NOMO-1 (cell line): ENCODE data around the gene CFAP65.

ENCODE experiments used
- DNase-seq, 2 experiments: peaks; one replicate each; lab custom pipeline; 2025; ENCODE audit not compliant: unreplicated experiment in 2 of 2; lab: John Stamatoyannopoulos, UW

CFAP65 gene

DNA sequence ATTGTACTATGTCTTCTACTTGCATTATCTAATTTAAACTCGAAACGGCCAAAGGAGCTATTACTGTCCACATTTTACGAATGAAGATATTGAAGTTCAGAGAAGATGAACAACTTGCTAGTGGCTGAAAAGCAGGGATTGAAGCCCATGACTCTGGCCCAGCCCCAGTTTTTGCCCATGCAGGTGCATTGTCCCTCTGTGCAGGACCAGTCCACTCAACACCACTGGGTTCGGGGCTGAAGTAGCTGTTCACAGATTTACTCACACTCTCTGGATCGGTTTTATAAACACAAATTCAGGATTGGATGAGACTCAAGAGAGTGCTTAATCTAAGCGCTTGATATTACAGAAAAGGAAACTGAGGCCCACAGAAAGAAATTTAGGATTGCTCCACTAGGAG, 20.8 kb upstream of the CFAP65 start:
- no peak for DNase-seq

GRCh38 chr2:219060821-219061791, 19.8 kb upstream of the CFAP65 start, which contains the start of gene IHH:
IHH (minus strand) TSS chr2:219060921; CDS start chr2:219060467, 454 bp downstream.
- peak; percentile 25 to 31 for DNase-seq

GRCh38 chr2:219059725-219060682, 18.7 kb upstream of the CFAP65 start:
- no peak for DNase-seq

DNA sequence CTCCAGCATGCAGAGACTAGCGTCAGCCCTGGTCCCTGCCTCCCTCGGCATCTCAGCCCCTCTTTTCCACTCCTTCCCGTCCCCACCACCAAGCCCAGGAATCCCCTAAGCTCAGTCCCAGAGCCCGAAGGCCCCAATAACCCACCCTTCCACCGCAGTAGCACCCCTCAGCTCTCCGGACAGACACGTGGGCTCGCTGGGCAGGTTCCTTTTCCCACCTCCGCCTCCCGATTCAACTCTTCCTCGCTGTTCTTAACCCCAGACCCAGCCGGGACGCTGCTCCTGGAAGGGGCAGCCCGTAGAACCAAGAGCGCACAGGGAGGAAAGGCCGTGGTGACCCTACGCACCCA, 18.0 kb upstream of the CFAP65 start:
- no peak for DNase-seq

DNA sequence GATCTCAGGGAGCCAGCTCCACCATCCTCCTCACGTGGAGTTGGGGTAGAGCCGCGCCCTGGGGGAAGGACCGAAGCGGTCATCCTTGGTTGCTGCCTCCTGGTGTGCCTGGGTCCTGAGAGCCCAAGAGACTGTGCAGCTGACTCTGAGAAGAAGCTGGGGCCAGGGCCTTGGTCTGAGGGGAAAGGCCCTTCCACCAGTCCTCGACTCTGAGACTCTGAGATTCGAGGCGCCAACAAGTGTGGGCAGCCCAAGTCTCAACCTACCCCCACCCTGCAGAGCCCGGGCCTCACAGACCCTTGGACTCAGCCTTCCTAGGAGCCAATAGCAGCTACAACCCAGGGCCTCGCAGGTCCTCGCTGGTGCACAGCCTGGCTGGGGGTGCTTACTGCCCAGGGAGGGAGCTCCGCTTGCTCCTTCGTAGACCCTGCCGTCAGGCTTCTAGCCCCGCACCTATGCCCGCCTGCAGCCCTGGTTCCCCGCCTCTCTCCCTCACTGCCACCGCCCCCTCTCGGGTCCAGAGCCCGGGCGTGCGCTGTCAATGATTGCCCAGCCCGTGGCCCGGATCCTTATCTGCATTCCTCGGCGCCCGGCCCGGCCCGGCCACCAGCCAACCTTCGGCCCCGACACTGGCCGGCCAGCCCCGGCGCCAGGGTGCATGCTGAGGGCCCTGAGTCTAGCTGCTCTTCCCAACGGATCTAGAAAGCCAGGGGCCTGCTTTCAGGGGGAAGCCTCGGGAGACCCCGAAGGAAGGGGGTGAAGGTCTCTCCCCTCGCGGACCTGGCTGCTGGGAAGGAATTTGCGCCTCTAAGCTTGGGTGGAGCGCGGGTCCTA, 17.4 kb upstream of the CFAP65 start:
- DNase-seq: no peak

DNA sequence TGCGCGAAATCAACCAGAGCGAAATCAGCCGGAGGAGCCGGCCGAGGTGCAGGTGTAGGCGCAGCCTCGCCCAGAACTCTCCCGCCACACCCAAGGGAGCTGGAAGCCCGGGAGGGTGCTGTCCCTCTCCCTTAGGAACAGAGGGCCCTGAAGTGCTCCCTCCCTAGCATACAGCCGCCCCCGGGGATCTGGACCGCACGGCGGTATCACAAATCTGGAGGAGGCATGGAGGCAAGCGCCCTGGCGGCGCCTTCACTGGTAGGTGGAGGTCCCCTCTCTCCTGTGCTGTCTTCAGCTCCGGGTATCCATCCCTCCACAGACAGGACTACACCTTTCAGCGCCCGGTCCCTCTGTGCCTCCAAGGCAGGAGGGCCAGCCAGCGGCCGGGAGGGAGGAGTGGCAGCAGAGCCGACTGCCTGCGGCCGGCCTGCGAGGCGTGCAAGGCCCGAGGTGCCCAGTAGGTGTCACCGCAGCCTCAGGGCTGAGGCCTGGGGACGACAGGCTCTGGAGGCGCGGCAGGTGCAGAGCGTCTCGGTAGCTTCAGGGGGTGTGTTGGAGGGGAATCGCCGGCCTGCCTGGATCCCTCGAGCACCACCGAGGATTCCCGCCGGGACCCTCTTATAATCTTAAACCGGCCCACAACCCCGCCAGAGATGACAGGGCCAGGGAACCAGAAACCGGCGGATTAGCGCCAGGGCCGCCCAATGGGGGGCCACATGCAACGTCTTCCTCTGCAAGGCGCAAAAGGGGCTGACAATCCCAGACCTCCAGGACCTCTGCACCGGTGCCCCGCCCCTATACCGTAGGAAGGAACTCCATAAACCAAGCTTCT, 16.6 kb upstream of the CFAP65 start:
- DNase-seq: peak; percentile 36 to 75

DNA sequence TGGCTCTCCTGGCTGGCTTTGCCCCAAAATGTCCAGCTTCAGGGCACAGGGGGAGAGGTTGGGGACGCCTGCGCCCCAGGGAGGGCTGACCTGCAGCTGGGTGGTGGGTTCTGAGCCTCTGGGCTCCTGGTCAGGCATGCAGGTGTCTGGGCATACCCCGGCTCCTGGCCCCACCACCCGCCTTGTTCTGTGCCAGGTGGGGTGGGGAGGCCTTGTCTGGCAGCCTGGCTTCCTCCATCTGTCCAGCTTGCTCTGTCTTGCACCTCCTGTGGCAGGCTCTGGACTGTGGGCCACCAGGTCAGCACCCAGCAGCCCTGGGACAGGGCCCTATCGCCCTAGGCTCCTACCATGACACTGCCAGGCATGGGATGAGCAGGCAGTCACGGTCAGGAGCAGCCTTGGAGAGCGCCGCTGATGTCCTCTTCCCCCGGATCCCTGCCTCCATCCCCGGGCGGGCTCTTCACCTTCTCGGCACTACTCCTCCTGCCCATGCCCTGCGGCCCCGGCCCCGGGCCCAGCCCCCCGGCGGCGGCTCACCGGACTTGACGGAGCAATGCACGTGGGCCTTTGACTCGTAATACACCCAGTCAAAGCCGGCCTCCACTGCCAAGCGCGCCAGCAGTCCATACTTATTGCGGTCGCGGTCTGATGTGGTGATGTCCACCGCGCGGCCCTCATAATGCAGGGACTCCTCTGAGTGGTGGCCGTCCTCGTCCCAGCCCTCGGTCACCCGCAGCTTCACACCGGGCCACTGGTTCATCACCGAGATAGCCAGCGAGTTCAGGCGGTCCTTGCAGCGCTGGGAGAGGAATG, 15.8 kb upstream of the CFAP65 start:
- DNase-seq: no peak

DNA sequence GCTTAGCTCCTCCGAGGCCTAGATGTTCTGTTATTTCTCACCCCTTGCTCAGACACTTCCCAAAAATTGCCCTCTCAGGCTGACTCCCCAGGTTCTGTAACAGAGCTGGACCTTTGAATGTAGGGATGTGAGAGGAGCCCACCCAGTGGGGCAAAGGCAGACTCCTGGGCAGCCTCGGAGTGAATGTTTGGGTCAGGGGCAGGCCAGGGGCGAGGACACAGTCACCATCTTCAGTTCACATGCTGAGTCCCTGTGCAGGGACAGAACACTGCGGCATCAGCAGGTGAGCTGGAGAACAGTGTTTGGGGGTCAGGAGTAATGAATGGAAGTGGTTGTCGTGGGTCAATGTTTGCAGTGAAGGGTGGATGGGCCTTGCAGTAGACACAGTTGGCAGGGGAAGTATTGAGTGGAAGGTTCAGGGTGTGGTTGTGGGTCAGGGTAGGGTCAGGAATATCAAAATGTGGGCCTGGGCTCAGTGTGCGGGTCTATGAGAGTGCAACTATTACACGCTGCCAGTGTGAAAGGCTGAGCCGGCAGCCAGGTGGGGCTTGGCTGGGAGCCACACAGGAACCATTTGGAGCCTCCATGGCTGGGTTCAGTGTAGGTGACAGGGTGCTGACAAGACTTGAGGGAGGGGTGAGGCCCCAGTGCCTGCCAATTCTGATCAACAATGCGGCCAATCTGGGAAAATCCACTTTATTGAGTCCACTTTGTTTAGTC, 15.0 kb upstream of the CFAP65 start:
- no peak for DNase-seq

DNA sequence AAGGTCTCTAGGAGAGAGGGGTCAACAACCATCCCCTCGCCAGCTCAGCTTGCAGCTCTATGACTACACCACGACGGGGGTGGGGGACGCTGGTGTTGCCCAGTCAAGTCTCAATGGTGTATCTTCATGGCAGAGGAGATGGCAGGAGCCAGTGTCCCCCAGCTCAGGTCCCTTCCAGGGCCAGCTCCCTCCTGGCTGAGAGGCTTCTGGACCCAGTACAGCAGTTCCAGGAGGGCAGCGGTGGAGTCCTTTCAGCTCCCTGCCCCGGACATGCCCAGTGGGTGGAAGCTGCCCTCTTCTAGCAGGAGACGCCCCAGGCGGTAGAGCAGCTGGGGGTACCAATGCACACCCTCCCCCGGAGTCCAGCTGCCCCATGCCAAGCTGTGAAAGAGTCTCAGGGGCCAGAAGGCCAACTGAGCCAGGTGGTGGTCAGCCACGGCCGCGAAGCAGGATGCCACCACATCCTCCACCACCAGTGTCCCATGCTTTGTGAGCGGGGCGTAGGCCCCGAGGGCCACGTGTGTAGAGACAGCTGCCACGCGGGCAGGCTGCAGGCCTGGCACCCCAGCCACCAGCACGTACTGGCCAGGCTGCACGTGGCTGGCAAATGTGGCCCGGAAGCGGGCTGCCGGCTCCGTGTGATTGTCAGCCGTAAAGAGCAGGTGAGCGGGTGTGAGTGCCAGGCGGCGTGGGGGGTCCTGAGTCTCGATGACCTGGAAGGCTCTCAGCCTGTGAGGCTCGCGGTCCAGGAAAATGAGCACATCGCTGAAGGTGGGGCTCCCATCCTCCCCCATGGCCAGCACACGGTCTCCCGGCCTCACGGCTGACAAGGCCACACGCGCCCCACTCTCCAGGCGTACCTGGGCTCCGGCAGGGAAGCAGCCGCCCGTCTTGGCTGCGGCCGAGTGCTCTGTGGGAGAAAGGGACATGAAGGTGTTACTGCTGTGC, 13.9 kb upstream of the CFAP65 start:
- DNase-seq: no peak

DNA sequence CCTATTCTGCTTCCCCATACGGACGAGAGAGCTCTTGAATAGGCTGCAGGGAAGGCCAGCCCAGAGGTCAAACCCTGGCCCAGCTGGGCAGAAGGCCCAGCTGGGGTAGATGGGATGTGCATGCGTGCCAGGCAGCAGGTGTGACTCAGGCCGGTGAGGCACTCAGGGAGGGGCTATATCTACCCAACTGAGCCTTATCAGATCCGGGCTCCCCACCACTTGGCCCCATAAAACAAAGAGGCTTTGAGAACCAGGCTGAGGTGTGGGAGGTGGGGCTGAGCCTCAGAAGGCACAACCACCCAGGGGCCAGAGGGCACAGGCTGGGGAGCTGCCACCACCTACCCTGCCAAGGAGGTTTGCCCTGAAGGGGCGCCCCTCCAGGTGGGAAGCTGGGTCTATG, 8.0 kb upstream of the CFAP65 start:
- DNase-seq: no peak

DNA sequence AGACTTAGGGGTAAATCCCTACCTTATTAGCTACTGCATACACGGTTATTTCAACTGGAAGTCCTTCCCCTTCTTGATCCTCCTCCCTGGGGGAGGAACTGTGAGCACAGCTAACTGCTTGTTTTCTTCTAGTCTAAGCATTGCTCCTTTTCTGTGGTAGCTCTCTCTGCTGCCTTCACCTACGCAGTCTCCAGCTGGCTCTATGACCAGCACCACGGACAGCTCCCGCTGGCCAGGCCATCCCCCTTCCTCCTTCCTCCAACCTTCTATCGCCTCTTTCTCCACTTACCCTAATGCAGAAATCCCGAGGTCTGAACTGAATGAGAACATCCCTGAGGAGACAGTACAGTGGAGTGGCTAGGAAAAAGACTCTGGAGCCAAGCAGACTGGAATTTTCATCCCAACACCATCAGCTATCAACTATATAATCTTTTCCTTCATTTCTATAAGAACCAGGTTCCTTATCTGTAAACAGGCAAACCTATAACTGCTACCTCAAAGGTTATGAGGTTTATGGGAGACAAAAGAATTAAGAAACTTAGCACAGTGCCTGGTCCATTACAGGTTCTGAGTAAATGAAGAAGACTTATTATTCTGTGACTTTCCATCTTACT, 4.7 kb upstream of the CFAP65 start:
- DNase-seq: peak; percentile 25 to 36

DNA sequence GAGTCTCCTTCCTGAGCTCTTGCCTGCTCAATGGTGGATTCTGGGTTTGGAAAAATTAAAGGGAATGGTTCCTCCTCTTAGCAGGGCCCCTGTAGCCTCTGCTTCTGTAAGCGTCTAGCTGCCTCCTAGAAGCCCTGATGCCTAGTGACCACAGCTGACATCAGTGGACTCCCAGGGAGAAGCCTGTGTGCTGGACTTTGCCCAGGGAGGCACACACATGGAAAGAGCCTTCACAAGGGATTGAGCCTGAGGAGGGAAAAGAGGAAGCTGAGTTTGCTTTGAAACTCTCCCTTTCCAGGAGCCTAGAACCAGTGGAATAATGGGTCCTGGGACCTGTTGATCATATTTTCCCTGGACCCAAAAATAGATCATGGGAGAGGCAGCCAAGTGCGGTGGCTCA, 1.4 kb upstream of the CFAP65 start:
- DNase-seq: no peak

DNA sequence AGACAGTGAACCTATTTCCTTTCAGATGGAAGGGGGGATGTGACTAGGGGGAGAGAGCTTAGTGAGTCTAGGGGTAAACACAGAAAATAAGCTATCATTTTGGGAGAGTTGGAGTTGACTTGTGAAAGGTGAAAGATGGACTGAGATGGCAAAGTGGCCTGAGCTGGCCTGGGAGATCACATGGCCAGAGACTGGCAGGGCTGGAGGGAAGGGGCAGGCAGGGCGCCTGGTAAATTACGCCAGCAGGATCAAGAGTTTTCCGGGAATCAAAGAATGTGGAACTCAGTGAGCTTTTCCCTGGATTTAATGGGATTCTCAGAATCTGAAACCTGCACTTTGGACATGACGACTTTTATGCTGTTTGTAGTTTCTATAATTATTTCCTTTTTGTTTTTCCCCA, 841 bp upstream of the CFAP65 start:
- no peak for DNase-seq

DNA sequence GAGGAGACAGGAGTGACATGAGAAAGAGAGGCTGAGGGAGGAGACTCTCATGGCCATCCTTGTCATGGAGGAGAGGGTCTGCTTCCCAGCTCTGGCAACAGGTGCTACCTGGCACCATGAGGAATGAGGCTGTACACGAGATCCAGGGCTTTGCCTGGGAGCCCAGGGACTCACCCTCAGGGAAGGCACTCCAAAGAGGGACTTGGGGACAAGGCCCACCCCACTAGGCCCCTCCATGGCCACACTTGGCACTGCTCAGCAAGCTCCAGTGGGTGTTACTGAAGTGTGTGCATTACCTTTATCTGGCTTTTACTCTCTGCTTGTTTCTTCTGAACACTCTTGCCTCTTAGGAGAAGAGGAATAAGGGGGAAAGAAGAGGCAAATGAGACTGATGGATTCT, 2.7 kb downstream of the CFAP65 start:
- DNase-seq: no peak

DNA sequence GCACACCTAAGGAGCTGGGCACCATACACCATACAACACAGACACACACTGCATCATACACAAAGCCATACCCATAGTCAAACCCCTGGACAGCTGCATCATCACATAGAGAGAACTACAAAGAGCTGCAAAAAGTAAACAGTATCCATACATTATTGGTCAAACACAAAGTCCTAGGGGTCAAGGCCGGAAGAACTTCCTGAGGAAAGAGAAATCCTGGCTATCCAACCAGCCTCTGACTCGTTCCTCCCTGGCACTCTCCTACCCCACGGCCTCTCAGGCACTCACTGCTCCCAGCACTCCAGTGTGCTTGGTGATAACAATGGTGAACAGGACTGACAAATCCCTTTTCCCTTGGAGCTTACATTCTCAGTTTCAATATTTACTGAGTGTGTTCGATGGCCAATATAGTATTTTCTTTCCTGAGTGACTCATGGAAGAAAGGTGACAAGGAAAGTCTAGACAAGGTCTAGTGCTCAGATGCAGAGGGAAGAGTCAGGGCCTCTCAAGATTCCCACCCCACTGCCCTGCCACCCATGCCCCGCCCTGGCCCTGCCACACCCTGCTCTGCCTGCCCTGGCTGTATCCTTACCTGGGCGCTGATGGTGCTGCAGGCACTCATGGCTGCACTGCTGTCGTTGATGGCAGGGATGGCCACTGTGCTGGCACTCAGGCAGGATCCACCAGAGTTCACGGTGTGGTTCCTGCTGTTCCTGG, 3.4 kb downstream of the CFAP65 start:
- no peak for DNase-seq

GRCh38 chr2:219035942-219036341, 5.4 kb downstream of the CFAP65 start:
- no peak for DNase-seq
